ENCODE measurements around the gene FHIT. TPM values are rescaled to one million over a fixed set of nuclear protein-coding genes. Genes with fewer than 3 reads are reported as not detected.

FHIT gene
- total RNA-seq, 1 donor from 2014 or later: 11.7 TPM

DNA sequence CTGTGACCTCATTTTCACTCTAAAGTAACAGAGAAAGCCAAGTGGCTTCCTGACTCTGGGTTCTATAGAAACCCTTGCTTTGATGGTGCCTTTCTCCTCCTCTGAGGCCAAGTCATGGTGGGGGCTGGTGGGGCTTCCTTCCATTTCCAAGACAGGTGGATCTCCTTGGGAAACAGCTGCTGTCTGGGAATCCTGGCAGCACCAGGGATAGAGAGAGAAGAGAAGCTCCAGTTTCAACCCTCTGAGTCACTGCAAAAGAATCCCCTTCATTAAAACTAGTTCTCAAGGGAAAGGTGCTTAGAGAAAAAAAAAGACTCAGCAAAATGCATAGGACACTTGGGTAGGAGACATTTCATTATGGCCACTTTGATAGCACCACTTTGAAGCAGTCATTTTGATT lies 614.4 kb downstream of the FHIT start:
- Mint-ChIP-seq H3K27ac (no peak overlapping the region), H3K4me3 (no peak overlapping the region), H3K27me3 (peaks cover 20% of the 10 kb centered on the region), H3K9me3 (no peaks in the 10 kb centered on the region), H3K36me3 (no peaks in the 10 kb centered on the region), H3K4me1 (ENCODE audit: unreplicated experiment) (peaks cover 3% of the 10 kb centered on the region)
- TF ChIP-seq, protein P1, sequence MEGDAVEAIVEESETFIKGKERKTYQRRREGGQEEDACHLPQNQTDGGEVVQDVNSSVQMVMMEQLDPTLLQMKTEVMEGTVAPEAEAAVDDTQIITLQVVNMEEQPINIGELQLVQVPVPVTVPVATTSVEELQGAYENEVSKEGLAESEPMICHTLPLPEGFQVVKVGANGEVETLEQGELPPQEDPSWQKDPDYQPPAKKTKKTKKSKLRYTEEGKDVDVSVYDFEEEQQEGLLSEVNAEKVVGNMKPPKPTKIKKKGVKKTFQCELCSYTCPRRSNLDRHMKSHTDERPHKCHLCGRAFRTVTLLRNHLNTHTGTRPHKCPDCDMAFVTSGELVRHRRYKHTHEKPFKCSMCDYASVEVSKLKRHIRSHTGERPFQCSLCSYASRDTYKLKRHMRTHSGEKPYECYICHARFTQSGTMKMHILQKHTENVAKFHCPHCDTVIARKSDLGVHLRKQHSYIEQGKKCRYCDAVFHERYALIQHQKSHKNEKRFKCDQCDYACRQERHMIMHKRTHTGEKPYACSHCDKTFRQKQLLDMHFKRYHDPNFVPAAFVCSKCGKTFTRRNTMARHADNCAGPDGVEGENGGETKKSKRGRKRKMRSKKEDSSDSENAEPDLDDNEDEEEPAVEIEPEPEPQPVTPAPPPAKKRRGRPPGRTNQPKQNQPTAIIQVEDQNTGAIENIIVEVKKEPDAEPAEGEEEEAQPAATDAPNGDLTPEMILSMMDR (conservative IDR thresholded peaks at IDR 0.05): no peak
- DNase-seq (ENCODE audit: extremely low spot score, unreplicated experiment): no peak

GRCh38 chr3:60633644-60634043 lies 617.6 kb downstream of the FHIT start:
- Mint-ChIP-seq H3K9me3 (peaks cover 3% of the 10 kb centered on the region), H3K4me3 (no peak overlapping the region), H3K4me1 (ENCODE audit: unreplicated experiment) (peaks cover 20% of the 10 kb centered on the region), H3K36me3 (no peaks in the 10 kb centered on the region), H3K27ac (no peak overlapping the region), H3K27me3 (peaks cover 45% of the 10 kb centered on the region)
- TF ChIP-seq, protein P1 (conservative IDR thresholded peaks at IDR 0.05): no peak
- no peak for DNase-seq (ENCODE audit: extremely low spot score, unreplicated experiment)

- DNase-seq (ENCODE audit: extremely low spot score, unreplicated experiment): no peak
- H3K27me3 Mint-ChIP-seq: peaks cover 44% of the 10 kb centered on the region
- H3K9me3 Mint-ChIP-seq: peaks cover 3% of the 10 kb centered on the region
- no peak overlapping the region for H3K4me3 Mint-ChIP-seq
- peaks cover 20% of the 10 kb centered on the region for H3K4me1 Mint-ChIP-seq (ENCODE audit: unreplicated experiment)
- no peaks in the 10 kb centered on the region for H3K36me3 Mint-ChIP-seq
- no peak overlapping the region for H3K27ac Mint-ChIP-seq
- TF ChIP-seq, protein P1 (conservative IDR thresholded peaks at IDR 0.05): no peak
Measured at GRCh38 chr3:60631509-60631908, 619.7 kb downstream of the FHIT start.

DNA sequence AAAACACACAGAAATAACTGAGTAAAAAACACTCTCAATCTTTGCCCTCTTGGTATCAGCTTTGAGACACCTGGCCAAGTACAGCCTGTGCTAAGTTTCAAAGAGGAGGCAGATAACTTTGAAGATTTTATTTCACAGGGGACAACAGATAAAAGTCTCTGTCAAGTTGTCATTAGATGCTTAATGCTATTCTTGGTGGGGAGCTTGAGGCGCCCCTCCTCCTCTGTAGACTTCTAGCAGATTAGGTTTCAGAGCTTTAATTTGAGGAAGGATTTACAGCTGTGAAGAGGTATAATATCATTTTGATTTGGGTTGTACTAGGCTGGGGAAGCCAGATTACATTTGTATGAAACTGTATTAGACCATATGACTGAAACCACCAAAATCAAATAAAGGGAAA lies 620.3 kb downstream of the FHIT start:
- no peak for DNase-seq (ENCODE audit: extremely low spot score, unreplicated experiment)
- Mint-ChIP-seq H3K27ac (no peak overlapping the region), H3K4me3 (no peak overlapping the region), H3K36me3 (no peaks in the 10 kb centered on the region), H3K4me1 (ENCODE audit: unreplicated experiment) (peaks cover 20% of the 10 kb centered on the region), H3K9me3 (peaks cover 3% of the 10 kb centered on the region), H3K27me3 (peaks cover 44% of the 10 kb centered on the region)
- TF ChIP-seq, protein P1 (conservative IDR thresholded peaks at IDR 0.05): no peak

GRCh38 chr3:60629816-60630215 lies 621.4 kb downstream of the FHIT start:
- Mint-ChIP-seq H3K4me1 (ENCODE audit: unreplicated experiment) (peaks cover 20% of the 10 kb centered on the region), H3K4me3 (no peak overlapping the region), H3K27me3 (peaks cover 40% of the 10 kb centered on the region), H3K27ac (no peak overlapping the region), H3K9me3 (peaks cover 3% of the 10 kb centered on the region), H3K36me3 (no peaks in the 10 kb centered on the region)
- TF ChIP-seq, protein P1 (conservative IDR thresholded peaks at IDR 0.05): no peak
- DNase-seq (ENCODE audit: extremely low spot score, unreplicated experiment): no peak

DNA sequence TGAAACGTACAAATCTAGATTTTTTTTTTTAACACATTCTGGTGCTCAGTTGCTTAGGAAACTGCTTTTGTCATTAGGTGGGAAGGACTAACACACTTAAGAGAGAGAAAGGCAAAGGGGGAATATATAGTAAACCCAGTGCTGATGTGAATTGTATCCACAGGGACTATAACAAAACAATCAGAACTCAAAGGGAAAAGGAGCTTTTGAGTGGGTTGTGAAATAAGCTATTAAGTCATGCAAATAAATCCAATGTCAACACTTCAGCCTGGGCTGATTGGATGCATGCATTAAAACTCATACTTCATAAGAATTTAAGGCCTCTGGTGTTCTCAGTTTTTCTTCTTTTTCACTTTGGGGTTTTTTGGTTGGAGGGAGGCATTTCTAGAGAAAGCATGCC lies 628.9 kb downstream of the FHIT start:
- H3K4me3 Mint-ChIP-seq: no peak overlapping the region
- H3K36me3 Mint-ChIP-seq: no peaks in the 10 kb centered on the region
- TF ChIP-seq, protein P1 (conservative IDR thresholded peaks at IDR 0.05): no peak
- H3K27me3 Mint-ChIP-seq: peaks cover 4% of the 10 kb centered on the region
- peaks cover 4% of the 10 kb centered on the region for H3K9me3 Mint-ChIP-seq
- H3K27ac Mint-ChIP-seq: no peak overlapping the region
- DNase-seq (ENCODE audit: extremely low spot score, unreplicated experiment): no peak
- H3K4me1 Mint-ChIP-seq (ENCODE audit: unreplicated experiment): no peaks in the 10 kb centered on the region
